Fibroblast of lung (primary cell): ENCODE data around the gene RPS23. TPM values are rescaled to one million over a fixed set of nuclear protein-coding genes. Genes with fewer than 3 reads are reported as not detected.

Experiments used
- DNase-seq, 2 donors: peaks; one replicate each; pipeline versions ENCODE4 v3.0.0 to v3.0.0-alpha.2; 2010; ENCODE audit warnings: low read depth in 2 of 2
- H2AFZ ChIP-seq: 2 replicates; pipeline ENCODE4 v1.5.1; 2012; ENCODE audit warnings: low read length, control low read depth, inconsistent platforms
- H3K27ac ChIP-seq: 2 replicates; pipeline ENCODE4 v1.5.1; 2011; ENCODE audit warnings: low read length, control low read depth; ENCODE audit not compliant: insufficient read depth
- H3K27me3 ChIP-seq: 2 replicates; pipeline ENCODE4 v1.5.1; 2011; ENCODE audit warnings: mild to moderate bottlenecking, low read length; ENCODE audit not compliant: control insufficient read depth, insufficient read depth
- H3K36me3 ChIP-seq: 2 replicates; pipeline ENCODE4 v1.5.1; 2011; ENCODE audit warnings: low read length; ENCODE audit not compliant: control insufficient read depth, insufficient read depth
- H3K4me1 ChIP-seq: 2 replicates; pipeline ENCODE4 v1.5.1; 2011; ENCODE audit warnings: low read length; ENCODE audit not compliant: control insufficient read depth, insufficient read depth; ENCODE audit errors: extremely low read depth
- H3K4me2 ChIP-seq: 2 replicates; pipeline ENCODE4 v1.5.1; 2011; ENCODE audit warnings: low read length, control low read depth; ENCODE audit not compliant: insufficient read depth; ENCODE audit errors: extremely low read depth
- H3K4me3 ChIP-seq, 4 experiments: fragments of 200-600 bp in 1 of 4; sonication (generic) in 1 of 4; replicated peaks in 1 of 4; 2 replicates each; pipeline ENCODE4 v1.5.1; 2011 to 2016; ENCODE audit warnings: low read length in 4 of 4, low read depth in 3 of 4, mild to moderate bottlenecking in 3 of 4, control low read depth in 2 of 4, inconsistent platforms in 1 of 4, mixed read lengths in 1 of 4; ENCODE audit not compliant: insufficient read depth in 1 of 4; ENCODE audit errors: control extremely low read depth in 1 of 4
- H3K79me2 ChIP-seq: 2 replicates; pipeline ENCODE4 v1.5.1; 2012; ENCODE audit warnings: mild to moderate bottlenecking, low read length, inconsistent platforms; ENCODE audit not compliant: control insufficient read depth, insufficient read depth
- H3K9ac ChIP-seq: 2 replicates; pipeline ENCODE4 v1.5.1; 2011; ENCODE audit warnings: mild to moderate bottlenecking, low read length, control low read depth; ENCODE audit not compliant: insufficient read depth
- H3K9me3 ChIP-seq: 2 replicates; pipeline ENCODE4 v1.5.1; 2012; ENCODE audit warnings: low read depth, low read length; ENCODE audit not compliant: control insufficient read depth, insufficient read depth
- H4K20me1 ChIP-seq: 2 replicates; pipeline ENCODE4 v1.5.1; 2011; ENCODE audit warnings: low read length; ENCODE audit not compliant: control insufficient read depth, insufficient read depth; ENCODE audit errors: extremely low read depth
- EZH2 ChIP-seq: IDR thresholded peaks from 2 replicates; pipeline ENCODE4 v1.5.1; 2012; ENCODE audit warnings: low read length, control low read depth, mild to moderate bottlenecking; ENCODE audit errors: missing control alignments
- polyA plus RNA-seq, 2 donors: library from polyadenylated mRNA; depleted of rRNA in 1 of 2; stranded (reverse) in 1 of 2; unstranded in 1 of 2; fragments of >200 nt; gene quantifications; 2 replicates each; pipeline ENCODE4 v1.2.1, GENCODE V29; 2011 to 2012; ENCODE audit warnings: missing spikeins in 1 of 2
- total RNA-seq: library from RNA; depleted of rRNA; stranded (reverse); fragments of >200 nt; gene quantifications from 2 replicates; pipeline ENCODE4 v1.2.1, GENCODE V29; 2014
- TF ChIP-seq, protein P1 (sequence below), 2 donors: IDR thresholded peaks in 1 of 2; conservative IDR thresholded peaks in 1 of 2; 1 replicate in 1 of 2; 2 replicates in 1 of 2; pipeline ENCODE4 v1.5.1; 2011 to 2012; ENCODE audit warnings: low read length in 2 of 2, control low read depth in 1 of 2, inconsistent platforms in 1 of 2, low read depth in 1 of 2, mild to moderate bottlenecking in 1 of 2

The RPS23 gene
- total and polyA plus RNA-seq, 2 donors (not counting 1 experiment from before 2014, with no cell fraction given), result 2,712 to 7,387 TPM

DNA sequence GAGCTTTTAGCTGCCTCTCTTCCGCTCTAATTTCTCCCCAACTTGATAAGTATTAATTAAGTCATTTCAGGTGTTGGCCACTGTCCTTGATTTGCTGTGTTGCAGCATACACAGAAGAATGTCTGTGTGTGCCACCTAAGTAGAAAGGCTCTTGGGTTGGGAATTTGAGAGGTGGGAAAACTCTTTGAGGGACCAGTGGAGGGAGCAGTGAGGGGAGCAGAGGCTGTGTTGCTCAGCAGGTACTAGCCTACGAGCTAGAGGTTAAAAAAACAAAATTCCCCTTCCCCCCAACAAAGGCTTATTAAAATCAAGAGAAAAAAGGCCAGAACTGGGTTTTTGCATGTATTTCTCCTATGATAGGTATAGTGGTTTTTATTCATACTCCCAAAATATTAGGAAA lies 20.9 kb downstream of the RPS23 start:
- H3K9me3 ChIP-seq, result no peaks in the 10 kb centered on the region
- no peak overlapping the region for H3K27ac ChIP-seq
- H4K20me1 ChIP-seq, result no peaks in the 10 kb centered on the region
- H3K79me2 ChIP-seq, result no peaks in the 10 kb centered on the region
- H3K27me3 ChIP-seq, result no peaks in the 10 kb centered on the region
- no peak overlapping the region for H3K4me3 ChIP-seq
- no peak overlapping the region for H3K9ac ChIP-seq
- no peak for DNase-seq
- TF ChIP-seq EZH2, result no peak
- TF ChIP-seq, protein P1, sequence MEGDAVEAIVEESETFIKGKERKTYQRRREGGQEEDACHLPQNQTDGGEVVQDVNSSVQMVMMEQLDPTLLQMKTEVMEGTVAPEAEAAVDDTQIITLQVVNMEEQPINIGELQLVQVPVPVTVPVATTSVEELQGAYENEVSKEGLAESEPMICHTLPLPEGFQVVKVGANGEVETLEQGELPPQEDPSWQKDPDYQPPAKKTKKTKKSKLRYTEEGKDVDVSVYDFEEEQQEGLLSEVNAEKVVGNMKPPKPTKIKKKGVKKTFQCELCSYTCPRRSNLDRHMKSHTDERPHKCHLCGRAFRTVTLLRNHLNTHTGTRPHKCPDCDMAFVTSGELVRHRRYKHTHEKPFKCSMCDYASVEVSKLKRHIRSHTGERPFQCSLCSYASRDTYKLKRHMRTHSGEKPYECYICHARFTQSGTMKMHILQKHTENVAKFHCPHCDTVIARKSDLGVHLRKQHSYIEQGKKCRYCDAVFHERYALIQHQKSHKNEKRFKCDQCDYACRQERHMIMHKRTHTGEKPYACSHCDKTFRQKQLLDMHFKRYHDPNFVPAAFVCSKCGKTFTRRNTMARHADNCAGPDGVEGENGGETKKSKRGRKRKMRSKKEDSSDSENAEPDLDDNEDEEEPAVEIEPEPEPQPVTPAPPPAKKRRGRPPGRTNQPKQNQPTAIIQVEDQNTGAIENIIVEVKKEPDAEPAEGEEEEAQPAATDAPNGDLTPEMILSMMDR (conservative IDR thresholded peaks at IDR 0.05 in 1 of 2, IDR thresholded peaks at IDR 0.05 in 1 of 2; ENCODE audit: low read depth in 1 of 2, low read length in 2 of 2), result no peak
- no peak overlapping the region for H2AFZ ChIP-seq
- H3K36me3 ChIP-seq, result no peaks in the 10 kb centered on the region
- no peaks in the 10 kb centered on the region for H3K4me1 ChIP-seq
- no peak overlapping the region for H3K4me2 ChIP-seq

GRCh38 chr5:82255844-82256243 lies 22.3 kb downstream of the RPS23 start:
- Histone ChIP-seq H3K9me3 (no peaks in the 10 kb centered on the region), H3K4me2 (no peak overlapping the region), H4K20me1 (no peaks in the 10 kb centered on the region), H2AFZ (no peak overlapping the region), H3K9ac (no peak overlapping the region), H3K36me3 (no peaks in the 10 kb centered on the region), H3K27me3 (no peaks in the 10 kb centered on the region), H3K4me1 (no peaks in the 10 kb centered on the region), H3K27ac (no peak overlapping the region), H3K4me3 (no peak overlapping the region), H3K79me2 (no peaks in the 10 kb centered on the region)
- no peak for DNase-seq
- TF ChIP-seq, protein P1 (conservative IDR thresholded peaks at IDR 0.05 in 1 of 2, IDR thresholded peaks at IDR 0.05 in 1 of 2; ENCODE audit: low read depth in 1 of 2, low read length in 2 of 2), result no peak
- no peak for TF ChIP-seq EZH2

GRCh38 chr5:82252744-82253143 lies 25.4 kb downstream of the RPS23 start:
- no peaks in the 10 kb centered on the region for H3K4me1 ChIP-seq
- H2AFZ ChIP-seq, result no peak overlapping the region
- no peak overlapping the region for H3K9ac ChIP-seq
- no peaks in the 10 kb centered on the region for H3K9me3 ChIP-seq
- no peak for DNase-seq
- H3K27ac ChIP-seq, result no peak overlapping the region
- no peak for TF ChIP-seq EZH2
- TF ChIP-seq, protein P1 (conservative IDR thresholded peaks at IDR 0.05 in 1 of 2, IDR thresholded peaks at IDR 0.05 in 1 of 2; ENCODE audit: low read depth in 1 of 2, low read length in 2 of 2), result no peak
- H3K27me3 ChIP-seq, result no peaks in the 10 kb centered on the region
- no peaks in the 10 kb centered on the region for H3K36me3 ChIP-seq
- no peaks in the 10 kb centered on the region for H3K79me2 ChIP-seq
- H3K4me3 ChIP-seq, result no peak overlapping the region
- no peak overlapping the region for H3K4me2 ChIP-seq
- no peaks in the 10 kb centered on the region for H4K20me1 ChIP-seq
